Medulla oblongata (tissue), 1 donor: ENCODE measurements around the gene ATAD5.
"Not testable (repeated sequence)": the region's sequence is repeated elsewhere in the genome, so short reads cannot be mapped to it uniquely, and the experiment has no call there.

ENCODE experiments used
- DNase-seq: peaks from one replicate; pipeline ENCODE4 v3.0.0-alpha.2; 2015; ENCODE audit errors: extremely low spot score

The ATAD5 gene

DNA sequence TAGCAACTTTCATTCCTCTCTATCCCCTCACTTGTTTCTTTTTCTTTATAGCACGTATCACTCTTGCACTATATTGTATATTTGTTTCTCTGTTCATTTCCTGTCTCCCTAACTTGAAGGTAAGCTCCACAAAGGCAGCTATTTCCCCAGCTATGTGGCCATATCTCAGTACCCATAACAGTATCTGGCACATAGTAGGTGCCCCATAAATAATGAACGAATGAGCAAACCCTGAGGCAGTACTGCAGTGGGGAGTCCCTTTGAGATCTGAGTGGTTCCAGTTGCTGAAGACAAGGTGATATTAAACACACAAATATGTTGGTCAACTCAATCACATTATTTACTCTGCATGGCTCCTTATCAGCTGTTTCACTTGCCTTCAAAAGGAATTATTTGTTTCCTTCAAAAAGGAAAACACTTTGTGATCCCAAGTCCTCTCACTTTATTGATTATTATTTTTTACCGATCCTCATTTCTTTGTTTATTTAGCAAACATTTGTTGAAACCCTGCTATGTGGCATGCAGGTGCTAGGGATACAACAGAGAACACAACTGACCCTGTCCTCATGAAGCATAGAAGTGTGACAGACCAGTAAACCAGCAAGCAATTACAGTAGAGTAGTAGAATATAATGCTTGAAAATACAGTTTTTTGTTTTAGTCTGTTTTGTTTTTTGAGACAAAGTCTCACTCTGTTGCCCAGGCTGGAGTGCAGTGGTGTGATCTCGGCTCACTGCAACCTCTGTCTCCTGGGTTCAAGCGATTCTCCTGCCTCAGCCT lies 84.3 kb downstream of the ATAD5 start:
- no peak for DNase-seq

DNA sequence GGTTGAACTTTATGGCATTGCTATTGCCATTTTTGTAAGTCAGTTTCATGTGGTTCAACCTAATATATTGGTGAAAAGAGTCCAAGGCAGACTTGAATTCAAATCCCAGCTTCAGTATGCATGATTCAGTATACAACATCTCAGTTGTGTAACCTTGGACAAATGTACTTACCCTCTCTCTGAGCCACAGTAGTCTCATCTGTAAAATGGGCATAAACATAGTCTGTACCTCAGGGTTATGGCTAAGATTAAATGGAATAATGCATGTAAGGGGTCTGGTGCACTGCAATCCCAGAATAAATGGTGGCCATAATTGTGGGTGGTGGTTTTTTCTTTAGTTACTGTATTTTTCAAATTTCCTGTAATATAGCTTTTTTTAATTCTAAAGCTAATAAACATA lies 85.3 kb downstream of the ATAD5 start:
- DNase-seq, result no peak

DNA sequence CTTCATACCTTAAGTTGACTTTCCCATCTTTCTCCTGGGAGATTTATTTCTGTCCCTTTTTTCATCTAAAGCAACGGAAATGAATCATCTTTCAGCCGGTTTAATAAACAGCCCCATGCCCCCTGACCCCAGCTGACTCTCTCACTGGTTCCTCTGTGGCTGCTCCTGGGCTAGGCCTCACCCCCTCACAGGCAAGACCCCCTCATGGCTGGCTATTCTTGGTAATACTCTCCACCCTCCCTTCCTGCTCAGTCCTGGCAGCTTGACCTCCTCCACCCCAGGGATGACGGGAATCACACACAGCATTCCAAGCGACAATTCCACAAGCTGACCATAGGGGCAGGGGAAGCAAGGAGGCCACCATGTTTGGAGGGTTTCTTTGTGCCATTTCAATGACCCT lies 88.5 kb downstream of the ATAD5 start:
- DNase-seq, result no peak

DNA sequence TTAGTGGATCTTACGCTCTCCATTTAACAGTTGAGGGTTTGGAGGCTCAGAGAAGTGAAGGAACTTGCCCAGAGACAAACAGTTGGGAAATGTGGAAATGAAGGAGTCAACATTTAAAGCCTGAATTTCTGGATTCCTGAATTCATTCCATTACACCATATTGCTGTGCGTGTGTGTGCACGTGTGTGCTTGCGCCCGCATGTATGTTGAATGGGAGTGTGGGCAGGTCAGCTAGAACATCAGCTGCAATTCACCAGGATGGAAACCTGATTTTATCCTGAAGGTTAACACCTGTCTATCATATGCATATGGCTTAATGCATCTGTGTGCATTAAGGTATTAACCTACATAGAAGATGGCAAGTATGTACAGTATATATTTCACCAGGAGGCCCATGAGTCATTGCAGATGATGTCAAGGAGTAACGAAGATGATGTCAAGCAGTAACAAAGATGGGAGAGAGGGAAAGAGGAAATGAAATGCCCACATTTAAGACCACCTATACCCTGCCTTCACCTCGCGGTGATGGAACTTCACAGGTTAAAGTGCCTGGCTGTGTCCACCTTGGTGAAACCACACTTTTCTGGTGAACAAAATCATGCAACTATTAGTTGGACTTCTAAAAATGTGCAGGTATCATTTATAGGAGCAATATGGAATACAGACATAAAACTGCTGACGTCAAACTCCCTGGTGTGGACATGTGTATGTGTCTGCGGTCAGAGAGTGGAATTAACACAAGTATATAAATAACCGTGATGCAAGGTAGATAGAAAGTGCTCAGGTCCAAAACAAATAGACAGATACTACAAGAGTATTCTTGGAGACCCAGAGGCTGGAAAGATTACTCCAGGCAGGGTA lies 89.1 kb downstream of the ATAD5 start:
- no peak for DNase-seq

DNA sequence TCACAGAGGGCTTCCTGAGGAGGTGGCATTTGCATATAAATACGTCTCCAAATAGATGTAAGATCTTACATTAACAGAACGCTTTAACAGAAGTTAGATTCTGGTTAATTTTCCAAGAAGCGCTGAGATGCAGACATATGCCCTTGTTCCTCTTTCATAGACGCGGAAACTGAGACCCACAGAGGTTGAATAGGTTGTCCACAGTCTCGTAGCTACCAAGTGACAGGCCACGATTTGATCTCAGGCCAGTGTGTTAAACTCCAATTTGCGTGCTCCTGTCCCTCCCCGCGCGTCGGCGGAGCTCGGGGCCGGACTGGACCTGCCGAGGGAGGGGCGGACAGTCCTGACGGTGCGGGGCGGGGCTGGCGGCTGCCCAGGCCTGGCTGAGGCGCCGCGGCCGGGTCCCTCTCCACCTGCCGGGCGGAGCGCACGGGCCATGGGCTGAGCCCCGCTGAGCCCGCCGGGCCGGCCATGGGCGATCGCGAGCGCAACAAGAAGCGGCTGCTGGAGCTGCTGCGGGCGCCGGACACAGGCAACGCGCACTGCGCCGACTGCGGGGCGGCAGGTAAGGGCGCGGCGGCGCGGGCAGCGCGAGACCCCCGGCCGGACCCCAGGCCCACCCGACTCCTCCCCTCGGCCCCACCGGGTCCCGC lies 89.9 kb downstream of the ATAD5 start, which contains the start of gene ADAP2:
TSS of gene ADAP2 (plus strand) at position 402 of the 653 bp plus-strand sequence. CDS start at position 472, 70 bp downstream.
- peak; percentile 51 for DNase-seq

DNA sequence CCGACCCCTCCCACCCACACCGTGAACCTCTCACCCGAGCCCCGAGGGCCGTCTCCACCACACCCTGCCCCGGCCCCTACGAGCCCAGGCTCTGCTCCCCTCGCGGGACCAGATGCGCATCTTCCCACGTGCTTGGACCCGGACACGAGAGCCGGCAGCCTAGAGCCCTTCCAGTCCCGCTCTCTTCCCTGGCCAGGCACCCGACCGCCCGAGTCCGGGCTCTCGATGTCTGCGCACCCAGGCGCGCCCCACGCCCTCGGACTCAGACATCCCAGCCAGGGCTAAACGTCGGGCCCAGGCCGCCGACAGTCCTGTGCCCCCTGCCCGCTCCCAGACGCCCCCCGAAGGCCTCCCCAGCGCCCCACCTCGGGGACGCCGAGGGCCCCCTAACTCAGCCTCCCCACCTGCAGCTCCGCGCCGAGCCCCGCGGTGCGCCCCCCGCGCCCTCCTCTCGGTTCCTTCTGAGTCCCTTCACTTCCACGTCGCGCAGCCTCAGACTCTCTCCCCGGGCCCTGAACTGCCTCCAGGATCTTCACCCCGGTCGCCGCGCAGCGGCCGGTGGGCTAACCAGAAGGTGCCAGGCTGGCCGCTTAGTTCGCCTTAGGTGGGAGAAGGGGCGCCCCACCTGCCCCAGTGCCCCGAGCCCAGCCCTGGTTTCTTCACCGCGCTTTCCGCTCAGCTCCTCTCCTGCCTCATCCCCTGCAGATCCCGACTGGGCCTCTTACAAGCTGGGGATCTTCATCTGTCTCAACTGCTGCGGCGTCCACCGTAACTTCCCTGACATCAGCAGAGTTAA lies 90.7 kb downstream of the ATAD5 start:
- no peak for DNase-seq

DNA sequence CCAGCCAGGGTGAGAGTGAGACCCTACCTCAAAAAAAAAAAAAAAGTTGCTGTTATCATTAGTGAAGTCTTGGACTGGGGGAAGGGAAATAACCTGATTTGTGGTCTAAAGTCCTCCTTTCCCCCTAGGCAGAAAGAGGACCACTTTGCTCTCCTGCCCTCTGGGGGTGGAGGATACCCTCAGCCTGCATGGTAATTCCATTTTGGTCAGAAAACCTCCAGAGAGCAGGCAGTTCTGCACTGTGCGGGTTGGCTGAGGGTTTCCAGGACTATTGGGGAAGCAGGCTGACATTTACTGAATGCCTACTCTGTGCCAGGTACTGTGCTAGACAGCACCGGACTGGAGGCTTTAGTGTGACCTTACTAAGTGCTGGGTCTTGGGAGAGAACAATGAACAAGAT lies 92.6 kb downstream of the ATAD5 start:
- no peak for DNase-seq

DNA sequence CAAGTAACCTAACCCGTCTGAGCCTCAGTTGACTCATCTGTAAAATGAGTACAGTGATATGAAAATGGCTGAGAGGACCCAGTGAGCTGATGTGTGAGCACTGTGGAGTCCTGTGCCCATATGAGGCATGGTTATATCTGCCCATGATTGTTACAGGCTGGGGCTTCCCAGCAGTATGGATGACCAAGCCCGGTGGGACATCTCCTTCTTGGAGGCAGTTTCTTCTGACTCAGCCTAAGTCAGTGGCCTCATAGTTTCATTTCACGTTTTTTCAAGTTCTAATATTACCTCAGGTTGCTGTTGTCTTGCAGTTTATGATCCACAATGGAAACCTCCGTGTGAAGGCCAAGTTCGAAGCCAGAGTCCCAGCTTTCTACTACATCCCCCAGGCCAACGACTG lies 94.8 kb downstream of the ATAD5 start:
- no peak for DNase-seq

DNA sequence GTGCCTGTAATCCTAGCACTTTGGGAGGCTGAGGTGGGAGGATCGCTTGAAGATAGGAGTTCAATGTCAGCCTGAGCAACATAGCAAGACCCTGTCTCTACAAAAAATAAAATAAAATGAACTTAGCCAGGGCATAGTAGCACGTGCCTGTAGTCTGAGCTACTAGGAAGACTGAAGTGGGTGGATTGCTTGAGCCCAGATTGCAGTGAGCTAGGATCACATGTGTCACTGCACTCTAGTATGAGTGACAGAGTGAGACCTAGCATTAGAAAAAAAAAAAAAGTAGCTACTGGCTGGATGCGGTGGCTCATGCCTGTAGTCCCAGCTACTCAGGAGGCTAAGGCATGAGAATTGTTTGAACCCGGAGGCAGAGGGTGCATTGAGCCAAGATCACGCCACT lies 96.0 kb downstream of the ATAD5 start:
- no peak for DNase-seq

DNA sequence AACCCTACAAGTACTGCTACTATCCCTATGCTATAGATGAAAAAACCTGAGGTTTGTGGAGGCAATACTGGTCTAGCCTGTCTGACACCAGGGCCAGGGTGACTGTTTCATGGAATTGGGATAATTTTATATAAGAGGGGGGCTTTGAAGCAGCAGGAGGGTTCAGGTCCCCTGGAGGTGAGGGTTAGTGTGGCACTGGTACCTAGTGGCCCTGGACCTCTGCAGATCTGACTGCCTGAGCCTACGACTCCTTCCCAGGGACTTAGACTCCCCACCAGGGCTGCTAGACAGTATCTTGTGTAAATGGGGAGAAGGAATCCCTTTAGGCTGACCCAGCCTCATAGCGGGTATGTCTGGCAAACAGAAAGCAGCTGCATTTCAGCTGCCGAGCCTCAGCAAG lies 96.8 kb downstream of the ATAD5 start:
- DNase-seq, result no peak

DNA sequence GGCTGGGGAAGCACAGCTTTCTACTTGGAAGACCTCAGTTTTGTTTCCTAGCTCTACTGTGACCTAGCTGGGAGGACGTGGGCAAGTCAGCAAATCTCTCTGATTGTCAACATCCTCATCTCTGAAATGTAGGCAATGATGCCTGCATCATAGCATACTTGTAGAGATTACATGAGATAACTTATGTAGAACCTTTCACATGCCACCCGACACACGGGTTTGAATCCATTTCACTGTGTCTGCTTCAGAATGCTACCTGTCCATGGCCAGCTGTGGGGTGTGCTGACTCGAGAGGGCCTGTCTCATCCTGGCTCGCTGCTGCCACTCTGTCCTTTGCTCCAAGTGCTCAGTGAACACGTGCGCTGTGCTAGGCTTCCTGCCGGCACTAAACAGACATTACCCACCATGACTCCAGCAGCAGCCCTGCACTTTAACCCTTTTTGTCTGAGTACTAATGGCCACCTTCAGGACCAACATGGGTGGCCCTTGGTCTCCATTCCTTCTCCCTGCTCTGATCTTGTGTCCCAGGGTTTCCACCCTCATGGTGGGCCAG lies 97.4 kb downstream of the ATAD5 start:
- no peak for DNase-seq

DNA sequence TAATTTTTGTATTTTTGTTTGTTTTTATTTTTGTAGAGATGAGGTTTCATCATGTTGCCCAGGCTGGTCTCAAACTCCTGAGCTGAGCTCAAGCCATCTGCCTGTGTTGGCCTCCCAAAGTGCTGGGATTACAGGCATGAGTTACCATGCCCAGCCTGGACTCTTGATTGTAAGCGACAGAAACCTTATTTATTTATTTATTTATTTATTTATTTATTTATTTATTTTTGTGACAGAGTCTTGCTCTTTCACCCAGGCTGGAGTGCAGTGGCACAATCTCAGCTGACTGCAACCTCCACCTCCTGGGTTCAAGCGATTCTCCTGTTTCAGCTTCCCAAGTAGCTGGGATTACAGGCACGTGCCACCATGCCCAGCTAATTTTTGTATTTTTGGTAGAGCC lies 98.1 kb downstream of the ATAD5 start:
- DNase-seq, result not testable (repeated sequence)

DNA sequence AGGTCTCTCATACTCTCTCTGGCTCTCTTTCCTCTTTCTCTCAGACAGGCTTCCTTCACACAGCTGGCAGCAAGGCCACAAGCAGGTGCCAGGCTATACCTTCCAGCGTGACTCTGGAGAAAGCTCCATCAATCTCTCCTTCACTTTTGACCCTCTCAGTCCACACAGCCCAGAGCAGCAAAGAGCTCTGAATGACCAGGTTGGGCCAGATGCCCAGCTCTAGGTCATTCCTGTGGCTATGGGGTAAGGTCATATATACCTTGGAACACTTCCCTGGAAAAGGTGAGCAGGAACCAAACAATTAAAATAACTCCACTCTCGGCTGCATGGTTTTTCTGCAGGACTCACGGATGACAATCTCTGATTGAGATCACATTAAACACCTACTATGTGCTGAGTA lies 98.7 kb downstream of the ATAD5 start:
- DNase-seq, result no peak

DNA sequence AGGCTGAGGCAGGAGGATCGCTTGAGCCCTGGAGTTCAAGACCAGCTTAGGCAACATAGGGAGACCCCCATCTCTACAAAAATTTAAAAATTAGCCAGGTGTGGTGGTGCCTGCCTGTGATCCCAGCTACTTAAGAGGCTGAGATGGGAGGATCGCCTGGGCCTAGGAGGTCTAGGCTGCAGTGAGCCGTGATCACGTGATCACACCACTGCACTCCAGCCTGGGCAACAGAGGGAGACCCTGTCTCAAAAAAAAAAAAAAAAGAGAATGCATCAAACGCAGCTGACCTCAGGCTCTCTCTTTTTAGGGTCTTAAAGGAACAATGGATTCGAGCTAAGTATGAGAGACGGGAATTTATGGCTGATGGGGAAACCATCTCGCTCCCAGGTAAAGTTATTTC lies 99.8 kb downstream of the ATAD5 start:
- DNase-seq, result not testable (repeated sequence)

DNA sequence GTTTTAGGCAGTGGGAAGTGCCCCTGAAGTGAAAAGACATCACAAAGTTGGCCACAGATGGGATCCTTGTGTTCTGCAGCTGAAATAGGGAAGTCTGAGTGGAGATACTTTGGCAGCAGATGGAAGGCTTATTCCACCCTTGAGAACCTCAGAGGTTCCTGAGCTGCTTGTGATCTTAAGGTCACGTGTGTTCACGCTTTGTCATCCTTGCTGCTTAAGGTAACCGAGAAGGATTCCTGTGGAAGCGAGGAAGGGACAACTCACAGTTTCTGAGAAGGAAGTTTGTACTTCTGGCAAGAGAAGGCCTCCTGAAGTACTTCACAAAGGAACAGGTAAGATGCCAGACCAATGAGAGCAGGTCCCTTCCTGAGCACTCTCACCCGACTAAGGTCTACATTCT lies 102.2 kb downstream of the ATAD5 start:
- no peak for DNase-seq

DNA sequence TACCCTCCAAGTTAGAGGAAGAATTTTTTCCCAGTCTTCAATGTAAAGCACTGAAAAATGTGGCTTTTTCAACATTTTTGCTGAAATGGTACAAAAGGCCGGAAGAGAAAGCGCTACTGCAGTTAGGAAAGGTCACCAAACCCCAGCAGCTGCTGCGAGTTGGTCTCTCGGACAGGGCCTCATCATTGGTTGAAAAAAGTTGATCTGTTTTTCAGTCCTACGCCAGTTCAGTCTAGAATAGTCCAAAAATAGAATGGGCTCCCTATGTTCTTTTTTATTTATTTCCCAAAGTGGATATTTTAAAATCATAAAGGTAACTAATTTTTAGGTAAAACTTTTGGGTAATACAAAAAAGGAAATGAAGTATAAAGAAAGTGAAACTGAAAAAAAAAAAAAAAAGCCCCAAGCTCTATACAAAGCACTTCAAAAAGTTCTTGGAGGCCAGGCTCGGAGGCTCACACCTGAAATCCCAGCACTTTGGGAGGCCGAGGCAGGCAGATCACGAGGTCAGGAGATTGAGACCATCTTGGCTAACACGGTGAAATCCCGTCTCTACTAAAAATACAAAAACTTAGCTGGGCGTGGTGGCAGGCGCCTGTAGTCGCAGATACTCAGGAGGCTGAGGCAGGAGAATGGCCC lies 107.4 kb downstream of the ATAD5 start:
- DNase-seq, result no peak

DNA sequence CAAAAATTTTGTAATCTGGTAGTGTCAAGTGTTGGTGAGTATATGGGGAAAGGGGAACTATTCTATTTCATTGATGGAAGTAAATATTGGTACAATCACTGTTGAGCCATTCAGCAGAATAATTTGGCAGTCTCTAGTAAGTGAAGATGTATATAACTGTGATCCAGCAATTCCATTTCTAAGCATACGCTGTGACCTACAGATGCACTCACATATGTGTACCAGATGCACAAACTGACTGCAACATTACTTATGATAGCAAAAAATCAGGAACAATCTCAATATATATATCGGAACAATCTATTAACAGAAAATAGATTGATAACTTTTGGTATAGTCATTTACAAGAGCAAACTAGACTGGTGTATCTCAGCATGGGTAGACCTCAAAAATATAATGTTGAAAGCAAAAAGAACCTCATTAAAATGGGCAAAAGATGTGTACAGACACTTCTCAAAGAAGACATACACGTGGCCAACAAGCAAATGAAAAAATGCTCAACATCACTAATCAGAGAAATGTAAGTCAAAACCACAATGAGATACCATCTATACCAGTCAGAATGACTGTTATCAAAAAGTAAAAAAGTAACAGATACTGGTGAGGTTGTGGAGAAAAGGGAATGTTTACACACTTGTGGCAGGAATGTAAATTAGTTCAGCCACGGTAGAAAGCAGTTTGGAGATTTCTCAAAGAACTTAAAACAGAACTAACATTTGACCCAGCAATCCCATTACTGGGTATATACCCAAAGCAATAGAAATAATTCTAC lies 110.7 kb downstream of the ATAD5 start:
- DNase-seq, result no peak
